Ovary (tissue), 9 donors: ENCODE results near the gene RPS19. TPM values are rescaled to one million over a fixed set of nuclear protein-coding genes. Genes with fewer than 3 reads are reported as not detected.

Experiments used
- DNase-seq, 5 donors: peaks; one replicate each; pipeline ENCODE4 v3.0.0-alpha.2; 2019 to 2020
- H3K27ac ChIP-seq, 2 donors: fragments of 200-600 bp; one replicate each; pipeline versions ENCODE4 v1.5.1 to v1.8.0; 2019 to 2022
- H3K27me3 ChIP-seq: fragments of 200-600 bp; one replicate; pipeline ENCODE4 v1.8.0; 2022
- H3K36me3 ChIP-seq: fragments of 200-600 bp; sonication (generic); one replicate; pipeline ENCODE4 v1.5.1; 2019
- H3K4me1 ChIP-seq: one replicate; pipeline ENCODE4 v1.8.1; 2013; ENCODE audit warnings: mild to moderate bottlenecking, moderate library complexity; ENCODE audit not compliant: insufficient read depth
- H3K4me3 ChIP-seq: fragments of 200-600 bp; sonication (generic); one replicate; pipeline ENCODE4 v1.5.1; 2017
- H3K9me3 ChIP-seq, 2 donors: fragments of 200-600 bp in 1 of 2; sonication (generic) in 1 of 2; one replicate each; pipeline versions ENCODE4 v1.5.1 to v1.8.1; 2013 to 2019; ENCODE audit warnings: mild to moderate bottlenecking in 1 of 2, moderate library complexity in 1 of 2
- EP300 ChIP-seq: sonication (generic); formaldehyde crosslinking; IDR thresholded peaks from one replicate; pipeline ENCODE4 v1.6.1; 2017; ENCODE audit warnings: antibody characterized with exemption
- POLR2A ChIP-seq: fragments of 450-650 bp; IDR thresholded peaks from one replicate; pipeline ENCODE4 v1.6.1; 2017; ENCODE audit warnings: antibody characterized with exemption, mild to moderate bottlenecking, moderate library complexity
- WGBS, 3 donors: extraction: QIAGEN DNeasy Blood & Tissue Kit in 1 of 3; methylation state at CpG; one replicate each; pipeline versions ENCODE4 v1.1.5 to v1.1.7; 2013 to 2017; 5-methylcytosine and 5-hydroxymethylcytosine counted together
- intact Hi-C, 4 donors: fragments of 100-400 bp; cut with DNase I; formaldehyde crosslinking; loops; one replicate each; pipeline versions ENCODE4 v1.11.0 to v1.15.1; 2022 to 2023
- polyA plus RNA-seq, 2 donors: library from polyadenylated mRNA; stranded (reverse); fragments of 200-250 nt in 1 of 2; fragments of 350-450 nt in 1 of 2; fragmentation: Illumina TruSeq in 1 of 2; extraction: RNeasy Lipid Tissue Mini Kit (QIAGEN cat#74804) in 1 of 2; gene quantifications; one replicate each; pipeline ENCODE4 v1.2.3, GENCODE V29; 2013 to 2014
- total RNA-seq, 7 donors: library from RNA; depleted of rRNA in 2 of 7; stranded (reverse); fragments of >200 nt in 2 of 7; fragmentation: NEBNext Ultra II Directional in 3 of 7; extraction: Animal tissue kit (Norgen Biotek cat#: 25700) in 3 of 7; gene quantifications; one replicate each; pipeline versions ENCODE4 v1.1.0 to v1.2.4, GENCODE V29; 2016 to 2023
- TF ChIP-seq, protein P1 (sequence below), 3 donors: fragments of 450-650 bp in 2 of 3; fragments of 200-600 bp in 1 of 3; IDR thresholded peaks; one replicate each; pipeline versions ENCODE4 v1.5.1 to v1.8.0; 2016 to 2022; ENCODE audit warnings: antibody characterized with exemption in 3 of 3, mild to moderate bottlenecking in 1 of 3
- donor health status: DM: no; HTN: no; CAD: no; lungs with moderate emphysema.
- donor health status: DM: no; HTN: no; CAD: no.
- donor health status: Bipolar disorder and iron deficiency.
- donor health status: DM: yes; HTN: yes; CAD: no.
- donor health status: DM: no; HTN: no; CAD: no.
- donor health status: DM: yes; HTN: yes; CAD: no.

RPS19 gene
- total and polyA plus RNA-seq, 9 donors = 1,030 to 3,960 (median 2,873) TPM

DNA sequence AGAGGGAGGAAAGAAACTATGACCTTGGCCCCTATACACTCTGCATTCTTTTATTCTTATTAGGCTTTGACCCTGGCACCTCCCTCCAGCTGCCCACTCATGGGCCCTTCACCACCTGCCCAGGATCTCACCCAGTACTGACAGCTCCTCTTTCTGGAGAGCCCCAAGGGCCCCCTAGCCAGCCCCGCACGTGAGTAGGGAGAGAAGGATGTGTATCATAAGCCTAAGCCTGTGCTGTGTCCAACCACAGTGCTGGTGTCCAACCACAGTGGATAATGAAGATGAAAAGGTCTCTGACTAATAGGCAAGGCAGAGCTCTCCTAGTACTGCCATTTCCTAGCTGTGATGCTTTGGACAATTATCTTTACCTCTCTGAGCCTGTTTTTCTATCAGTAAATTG lies 11.0 kb upstream of the RPS19 start:
- TF ChIP-seq, protein P1, sequence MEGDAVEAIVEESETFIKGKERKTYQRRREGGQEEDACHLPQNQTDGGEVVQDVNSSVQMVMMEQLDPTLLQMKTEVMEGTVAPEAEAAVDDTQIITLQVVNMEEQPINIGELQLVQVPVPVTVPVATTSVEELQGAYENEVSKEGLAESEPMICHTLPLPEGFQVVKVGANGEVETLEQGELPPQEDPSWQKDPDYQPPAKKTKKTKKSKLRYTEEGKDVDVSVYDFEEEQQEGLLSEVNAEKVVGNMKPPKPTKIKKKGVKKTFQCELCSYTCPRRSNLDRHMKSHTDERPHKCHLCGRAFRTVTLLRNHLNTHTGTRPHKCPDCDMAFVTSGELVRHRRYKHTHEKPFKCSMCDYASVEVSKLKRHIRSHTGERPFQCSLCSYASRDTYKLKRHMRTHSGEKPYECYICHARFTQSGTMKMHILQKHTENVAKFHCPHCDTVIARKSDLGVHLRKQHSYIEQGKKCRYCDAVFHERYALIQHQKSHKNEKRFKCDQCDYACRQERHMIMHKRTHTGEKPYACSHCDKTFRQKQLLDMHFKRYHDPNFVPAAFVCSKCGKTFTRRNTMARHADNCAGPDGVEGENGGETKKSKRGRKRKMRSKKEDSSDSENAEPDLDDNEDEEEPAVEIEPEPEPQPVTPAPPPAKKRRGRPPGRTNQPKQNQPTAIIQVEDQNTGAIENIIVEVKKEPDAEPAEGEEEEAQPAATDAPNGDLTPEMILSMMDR (IDR thresholded peaks at IDR 0.05) = no peak
- TF ChIP-seq EP300 = no peak
- TF ChIP-seq POLR2A = no peak
- no peaks in the 10 kb centered on the region for H3K27me3 ChIP-seq
- H3K4me1 ChIP-seq = no peaks in the 10 kb centered on the region
- intact Hi-C loops = no loop called here
- no peaks in the 10 kb centered on the region for H3K36me3 ChIP-seq
- H3K4me3 ChIP-seq = no peak overlapping the region
- no peak for DNase-seq
- 35 to 55% (median 51%) methylated on average over 2 of the region's 2 CpGs for WGBS, 3 donors
- no peak overlapping the region for H3K27ac ChIP-seq
- H3K9me3 ChIP-seq = no peaks in the 10 kb centered on the region

DNA sequence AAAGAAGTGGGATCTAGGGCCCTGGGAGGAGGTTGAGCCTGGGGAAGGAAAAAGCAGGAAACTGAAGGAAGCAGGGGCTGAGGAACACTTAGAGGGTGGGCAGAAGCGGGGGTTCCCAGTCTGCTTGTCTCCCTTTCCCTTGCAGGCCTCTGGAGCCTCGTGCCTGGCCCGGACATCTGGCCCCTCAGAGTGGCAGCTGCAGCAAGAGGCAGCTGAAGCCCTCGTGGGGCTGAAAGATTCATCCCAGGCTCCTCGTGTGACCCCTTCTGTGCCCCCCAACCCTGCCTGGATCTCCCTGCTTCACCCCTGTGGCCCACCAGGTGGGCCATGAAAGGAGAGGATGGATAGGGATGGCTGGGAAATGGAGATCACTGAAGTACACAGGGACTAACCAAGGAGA lies 9.7 kb upstream of the RPS19 start:
- TF ChIP-seq EP300 (no peak), POLR2A (no peak)
- TF ChIP-seq, protein P1 (IDR thresholded peaks at IDR 0.05) = no peak
- Histone ChIP-seq H3K36me3 (no peaks in the 10 kb centered on the region), H3K4me3 (no peak overlapping the region), H3K27ac (no peak overlapping the region), H3K9me3 (no peaks in the 10 kb centered on the region), H3K4me1 (no peaks in the 10 kb centered on the region), H3K27me3 (no peaks in the 10 kb centered on the region)
- 47 to 63% (median 62%) methylated on average over 5 of the region's 5 CpGs for WGBS, 3 donors
- DNase-seq = no peak
- intact Hi-C loops = no loop called here

DNA sequence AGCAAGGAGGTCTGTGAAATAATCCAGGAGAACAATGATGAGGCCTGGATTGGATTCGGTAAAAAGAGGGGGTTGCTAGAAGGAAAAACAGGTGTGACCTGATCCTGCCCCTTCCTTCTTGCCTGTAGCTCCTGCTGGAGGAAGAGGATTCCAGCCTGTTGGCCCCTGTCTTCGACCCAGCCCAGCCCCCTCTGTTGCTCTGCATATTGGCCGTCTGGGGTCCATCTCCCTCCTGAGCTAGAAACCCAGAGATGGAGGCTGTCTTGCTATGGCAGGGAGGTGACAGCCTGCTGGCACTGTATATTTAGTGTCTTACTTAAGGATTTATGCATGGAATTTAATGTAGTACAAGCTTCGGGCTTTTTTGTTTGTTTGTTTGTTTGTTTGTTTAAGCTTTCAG lies 8.6 kb upstream of the RPS19 start:
- WGBS, 3 donors = 13 to 24% (median 16%) methylated on average over 4 of the region's 4 CpGs
- Histone ChIP-seq H3K36me3 (no peaks in the 10 kb centered on the region), H3K4me1 (no peaks in the 10 kb centered on the region), H3K27me3 (no peaks in the 10 kb centered on the region), H3K27ac (no peak overlapping the region), H3K4me3 (no peak overlapping the region), H3K9me3 (no peaks in the 10 kb centered on the region)
- no peak for DNase-seq
- intact Hi-C loops = no loop called here
- TF ChIP-seq POLR2A (no peak), EP300 (no peak)
- TF ChIP-seq, protein P1 (IDR thresholded peaks at IDR 0.05) = no peak

DNA sequence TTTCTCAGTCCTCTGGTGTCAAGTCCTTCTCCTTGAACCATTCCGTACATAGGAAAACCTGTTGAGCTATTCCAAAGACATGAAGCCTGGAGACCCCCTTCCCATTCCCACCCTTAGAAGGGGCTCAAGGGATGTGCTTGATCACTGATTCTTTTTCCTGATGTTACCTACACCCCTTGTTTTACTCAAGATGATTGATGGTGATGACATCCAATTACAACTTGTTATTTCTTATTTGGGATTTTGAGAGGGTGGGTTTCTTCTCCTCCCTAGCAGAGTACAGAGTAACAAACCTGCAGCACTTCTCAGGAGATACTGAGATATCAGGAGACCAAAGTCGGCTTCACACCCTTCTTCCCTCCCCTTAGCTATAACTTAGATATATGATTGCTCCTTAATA lies 6.7 kb upstream of the RPS19 start:
- Histone ChIP-seq H3K27me3 (no peaks in the 10 kb centered on the region), H3K4me3 (no peak overlapping the region), H3K9me3 (no peaks in the 10 kb centered on the region), H3K36me3 (no peaks in the 10 kb centered on the region), H3K4me1 (no peaks in the 10 kb centered on the region), H3K27ac (no peak overlapping the region)
- TF ChIP-seq POLR2A (no peak), EP300 (no peak)
- TF ChIP-seq, protein P1 (IDR thresholded peaks at IDR 0.05) = no peak
- no peak for DNase-seq
- 62 to 87% (median 64%) methylated on average over 2 of the region's 2 CpGs for WGBS, 3 donors
- intact Hi-C loops = no loop called here

DNA sequence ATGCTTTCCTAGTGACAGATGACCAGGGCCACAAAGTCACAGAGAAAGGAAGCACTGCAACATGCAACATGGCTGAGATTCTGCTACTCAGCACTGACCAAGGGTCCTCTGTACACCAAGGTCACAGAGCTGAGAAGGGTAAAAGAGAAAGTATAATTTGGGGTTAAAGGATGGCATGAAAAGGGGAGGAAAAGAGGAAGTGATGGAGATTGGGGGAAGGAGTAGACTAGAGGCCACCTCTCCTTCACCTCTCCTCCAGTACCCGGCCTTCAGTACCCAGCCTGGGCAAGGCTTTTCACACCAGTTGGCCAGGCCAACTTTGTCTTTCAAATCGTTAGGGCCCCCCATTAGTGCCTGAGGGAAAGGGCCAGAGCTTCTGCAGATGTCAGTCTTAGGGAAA lies 6.3 kb upstream of the RPS19 start:
- H3K36me3 ChIP-seq = no peaks in the 10 kb centered on the region
- TF ChIP-seq EP300 (no peak), POLR2A (no peak)
- TF ChIP-seq, protein P1 (IDR thresholded peaks at IDR 0.05) = no peak
- H3K4me3 ChIP-seq = no peak overlapping the region
- H3K27me3 ChIP-seq = no peaks in the 10 kb centered on the region
- no peaks in the 10 kb centered on the region for H3K4me1 ChIP-seq
- no peaks in the 10 kb centered on the region for H3K9me3 ChIP-seq
- DNase-seq = no peak
- H3K27ac ChIP-seq = no peak overlapping the region
- WGBS, 3 donors = 46 to 56% (median 53%) methylated on average over 2 of the region's 2 CpGs
- intact Hi-C loops = no loop called here
